NCI-H2227 (cell line): ENCODE measurements around the gene NT5C1B.

Source experiments
- DNase-seq: peaks from one replicate; lab custom pipeline; 2025; ENCODE audit not compliant: unreplicated experiment; lab: John Stamatoyannopoulos, UW

NT5C1B gene

GRCh38 chr2:18600255-18600613, 10.9 kb upstream of the NT5C1B start:
- no peak for DNase-seq

DNA sequence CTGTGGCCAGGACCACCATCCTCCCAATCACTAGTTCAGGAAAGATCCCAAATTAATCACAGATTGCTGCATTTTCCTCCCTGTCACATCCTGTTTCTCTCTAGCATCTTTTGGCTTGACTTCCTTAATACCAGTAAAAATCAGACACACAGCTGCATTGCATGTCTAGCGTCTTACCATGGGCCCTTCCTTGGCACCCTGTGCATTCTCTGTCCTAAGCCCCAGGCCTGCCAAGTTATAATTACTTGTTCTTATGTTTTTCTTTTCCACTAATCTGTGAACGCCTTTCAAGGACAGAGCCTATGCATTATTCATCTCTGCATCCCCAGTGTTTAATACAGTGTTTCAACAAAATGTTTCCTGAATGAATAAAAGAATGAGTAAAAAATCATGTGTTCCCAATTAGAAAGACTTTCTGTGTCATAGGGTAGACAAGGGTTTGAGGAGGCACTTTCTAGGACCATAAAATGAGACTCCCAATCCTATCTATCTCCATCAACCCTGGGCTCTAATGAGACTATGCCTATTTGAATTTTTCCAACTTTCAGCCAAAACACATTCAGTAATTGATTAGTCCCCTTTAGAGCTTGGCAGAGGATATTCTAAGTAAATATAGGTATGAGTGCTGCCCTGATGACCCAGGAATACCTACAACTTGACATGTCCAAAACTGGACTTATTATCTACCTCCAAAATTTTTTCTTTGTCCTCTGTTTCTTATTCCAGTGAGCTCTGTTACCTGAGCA, 10.3 kb upstream of the NT5C1B start:
- DNase-seq: no peak

GRCh38 chr2:18598848-18599484, 9.6 kb upstream of the NT5C1B start:
- DNase-seq: no peak

DNA sequence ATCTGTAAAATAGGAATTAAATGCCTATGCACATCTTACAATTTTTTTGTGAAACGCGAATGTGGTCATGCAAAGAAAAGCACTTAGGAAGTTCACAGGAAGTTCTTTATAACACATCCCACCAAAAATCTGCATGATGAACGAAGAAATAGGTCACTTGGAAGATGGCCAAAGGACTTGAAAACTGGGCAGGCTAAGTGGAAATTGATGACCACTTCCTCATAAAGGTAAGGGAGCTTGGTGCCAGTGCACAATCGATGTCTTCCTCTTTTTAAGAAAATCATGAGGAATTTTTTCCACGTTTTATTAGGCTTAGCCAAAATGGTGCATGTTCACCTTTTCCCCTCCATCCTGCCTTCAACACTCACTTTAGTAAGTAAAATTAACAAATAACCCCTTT, 8.2 kb upstream of the NT5C1B start:
- DNase-seq: no peak

GRCh38 chr2:18596993-18597392, 7.6 kb upstream of the NT5C1B start:
- no peak for DNase-seq

GRCh38 chr2:18593496-18593895, 4.1 kb upstream of the NT5C1B start:
- no peak for DNase-seq

DNA sequence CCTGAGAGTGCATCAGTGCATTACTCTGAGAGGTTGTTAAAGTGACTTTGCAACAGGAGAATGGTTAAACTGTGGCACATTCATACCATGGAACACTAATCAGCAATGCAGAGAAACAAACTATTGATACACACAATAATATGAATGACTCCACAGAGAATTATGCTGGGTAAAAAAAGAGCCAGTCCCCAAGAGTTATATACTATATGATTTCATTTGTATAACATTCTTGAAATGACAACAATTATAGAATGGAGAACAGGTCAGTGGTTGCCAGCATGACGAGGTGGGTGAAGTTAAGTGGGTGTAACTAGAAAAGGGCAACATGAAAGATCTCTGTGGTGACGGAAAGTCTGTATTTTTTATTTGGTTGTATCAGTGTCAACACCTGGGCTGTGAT, 3.0 kb upstream of the NT5C1B start:
- DNase-seq: no peak

- no peak for DNase-seq
These were observed 567 bp downstream of the NT5C1B start for GRCh38 chr2:18588802-18589201.

- DNase-seq: no peak
These were observed 1.3 kb downstream of the NT5C1B start for GRCh38 chr2:18588049-18588448.

DNA sequence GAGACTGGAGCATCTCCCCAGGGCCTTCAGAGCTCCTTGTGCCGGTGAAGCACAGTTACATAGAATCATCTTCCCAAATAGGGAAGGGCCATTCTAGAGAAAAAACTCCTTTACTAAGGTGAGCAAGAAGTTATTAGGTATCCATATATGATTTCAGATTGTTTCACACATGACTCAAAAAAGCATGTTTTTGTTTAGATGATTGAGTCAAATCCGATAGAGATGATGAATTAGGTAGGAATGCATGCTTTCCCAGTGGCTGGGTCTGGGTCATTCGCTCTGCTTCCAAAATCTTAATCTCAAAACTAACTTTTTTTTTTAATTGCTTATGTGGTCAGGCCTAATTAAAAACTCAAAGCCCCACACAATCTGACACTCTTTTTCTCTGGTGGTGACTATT, 3.8 kb downstream of the NT5C1B start:
- DNase-seq: no peak

DNA sequence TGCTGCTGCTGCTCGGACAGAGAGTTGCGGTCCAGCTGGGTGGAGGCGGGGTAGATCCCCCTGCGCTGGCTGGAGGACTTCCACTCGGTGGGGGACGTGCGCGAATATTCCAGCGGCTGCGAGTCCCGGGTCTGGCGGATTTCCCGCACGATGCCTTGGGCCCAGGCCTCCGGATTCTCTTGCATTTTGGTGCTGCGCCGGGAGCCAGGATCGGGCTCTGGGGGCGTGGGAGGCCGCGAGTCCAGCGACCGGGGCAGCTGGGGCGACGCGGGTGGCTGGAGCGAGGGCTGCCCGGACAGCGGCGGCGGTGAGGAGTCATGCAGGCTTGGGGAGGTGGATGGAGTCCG, 4.8 kb downstream of the NT5C1B start:
- DNase-seq: no peak

- DNase-seq: no peak
These were observed 5.3 kb downstream of the NT5C1B start for GRCh38 chr2:18583905-18584607.

DNA sequence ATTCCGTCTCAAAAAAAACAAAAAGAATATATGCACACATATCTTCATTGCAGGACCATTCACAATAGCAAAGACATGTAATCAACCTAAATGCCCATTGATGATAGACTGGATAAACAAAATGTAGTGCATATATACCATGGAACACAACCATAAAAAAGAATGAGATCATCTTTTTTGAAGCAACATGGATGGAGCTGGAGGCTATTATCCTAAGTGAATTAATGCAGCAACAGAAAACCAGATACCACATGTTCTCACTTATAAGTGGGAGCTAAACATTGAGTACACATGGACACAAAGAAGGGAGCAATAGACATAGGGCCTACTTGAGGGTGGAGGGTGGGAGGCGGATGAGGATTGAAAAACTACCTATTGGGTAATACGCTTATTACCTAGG, 8.8 kb downstream of the NT5C1B start:
- DNase-seq: no peak

DNA sequence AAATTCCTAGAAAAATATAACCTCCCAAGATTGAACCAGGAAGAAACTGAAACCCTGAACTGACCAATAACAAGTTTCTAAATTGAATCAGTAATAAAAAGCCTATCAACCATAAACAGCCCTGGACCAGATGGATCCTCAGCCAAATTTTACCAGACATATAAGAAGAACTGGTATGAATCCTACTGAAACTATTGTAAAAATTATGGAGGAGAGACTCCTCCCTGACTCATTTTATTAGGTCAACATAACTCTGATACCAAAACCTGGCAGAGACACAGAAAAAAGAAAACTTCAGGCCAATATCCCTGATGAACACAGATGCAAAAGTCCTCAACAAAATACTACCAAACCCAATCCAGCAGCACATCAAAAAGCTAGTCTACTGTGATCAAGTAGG, 11.3 kb downstream of the NT5C1B start:
- DNase-seq: no peak

DNA sequence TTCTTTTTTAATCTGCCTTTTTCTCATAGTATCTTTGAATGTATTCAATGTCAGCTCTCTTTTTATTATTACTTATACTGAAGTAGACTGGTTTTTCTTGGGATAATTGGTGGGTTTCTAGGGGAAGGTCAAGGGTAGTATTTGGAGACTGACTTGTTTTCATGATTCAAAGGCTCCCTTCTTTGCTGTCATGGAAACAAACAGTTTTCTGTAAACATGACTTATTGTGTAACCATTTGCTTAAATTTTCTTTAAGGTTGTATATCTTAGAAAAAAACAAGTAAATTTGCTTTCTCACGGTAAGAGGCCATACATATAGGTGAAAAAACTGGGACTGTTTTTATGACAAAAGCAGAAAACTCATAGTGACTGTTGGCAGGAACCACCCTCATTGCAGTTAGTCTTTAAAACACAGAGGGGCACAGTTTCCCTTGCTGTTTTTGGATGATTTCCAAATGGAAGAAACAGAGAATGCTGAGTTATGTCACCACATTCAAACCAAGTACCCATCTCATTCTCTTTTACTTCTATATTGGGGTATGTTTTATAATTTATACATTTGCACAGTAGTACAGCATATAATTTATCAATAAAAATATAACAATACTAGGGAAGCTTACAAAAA, 23.1 kb downstream of the NT5C1B start:
- no peak for DNase-seq

DNA sequence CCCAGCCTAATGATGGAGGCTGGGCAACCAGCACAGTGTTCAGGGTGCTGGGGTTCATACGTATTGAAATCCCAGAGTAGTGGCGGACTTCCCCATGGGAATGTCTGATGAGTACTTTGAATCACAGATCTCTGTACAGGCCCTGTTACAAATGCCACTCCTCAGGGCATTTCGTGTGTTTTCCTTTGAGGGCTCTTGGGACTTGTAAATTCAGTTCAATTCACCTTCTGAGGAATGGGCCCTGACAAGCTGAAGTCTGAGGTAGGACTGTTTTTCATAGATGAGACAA, 28.6 kb downstream of the NT5C1B start:
- no peak for DNase-seq

DNA sequence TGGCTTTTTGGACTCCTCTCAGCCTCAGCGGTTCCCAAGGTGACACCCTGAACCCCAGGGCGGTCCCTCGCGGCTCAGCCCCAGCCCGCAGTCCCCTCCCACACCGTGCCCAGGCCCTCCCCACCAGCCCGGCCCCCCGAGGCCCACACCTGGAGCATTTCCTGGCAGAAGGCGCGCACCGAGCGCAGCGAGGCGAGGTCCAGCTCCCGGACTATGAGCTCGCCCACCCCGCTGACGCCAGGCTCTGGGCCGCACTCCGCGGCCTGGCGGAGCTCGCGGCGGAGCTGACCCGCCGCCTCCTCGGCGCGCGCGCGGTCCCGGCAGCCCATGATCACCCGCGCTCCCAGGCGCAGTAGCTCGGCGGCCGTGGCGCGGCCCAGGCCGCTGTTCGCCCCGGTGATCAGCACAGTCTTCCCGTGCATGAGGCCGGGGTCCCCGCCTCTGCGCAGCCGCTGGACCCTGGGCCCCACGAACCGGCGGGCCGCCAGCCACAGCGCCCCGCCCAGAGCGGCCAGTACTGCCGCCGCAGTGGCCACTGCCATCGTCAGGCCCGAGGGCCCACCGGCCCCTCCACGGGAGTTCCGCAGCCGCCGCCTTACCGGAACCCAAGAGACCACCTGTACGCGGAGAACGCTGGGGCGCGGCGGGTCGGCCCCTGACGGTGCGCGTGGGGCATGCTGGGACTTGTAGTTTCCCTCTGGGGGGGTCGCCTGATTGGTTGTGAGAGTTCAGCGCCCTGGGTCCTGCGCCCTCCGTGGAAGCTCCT, 29.2 kb downstream of the NT5C1B start, which contains the start of gene RDH14:
RDH14 (minus strand) TSS at position 623 of the 766 bp plus-strand sequence; CDS start at position 542, 81 bp downstream.
- peak; percentile 94 for DNase-seq

GRCh38 chr2:18559531-18560030, 29.8 kb downstream of the NT5C1B start:
- DNase-seq: no peak

GRCh38 chr2:18558458-18558857, 30.9 kb downstream of the NT5C1B start:
- peak; percentile 26 for DNase-seq

GRCh38 chr2:18557121-18557520, 32.2 kb downstream of the NT5C1B start:
- no peak for DNase-seq
